Left ventricle myocardium inferior (tissue), 1 donor: Measurements from ENCODE around the gene SLX9. TPM values are rescaled to one million over a fixed set of nuclear protein-coding genes. Genes with fewer than 3 reads are reported as not detected.
A peak's percentile ranks its signal among the peaks of the same experiment; 100 is the strongest.

Source experiments
- DNase-seq: peaks from one replicate; pipeline ENCODE4 v3.0.0-alpha.2; 2020
- H3K27ac ChIP-seq: fragments of 200-600 bp; replicated peaks from 2 replicates; pipeline ENCODE4 v1.8.0; 2021
- H3K27me3 ChIP-seq: fragments of 200-600 bp; 2 replicates; pipeline ENCODE4 v1.8.0; 2021; ENCODE audit warnings: low read depth
- H3K36me3 ChIP-seq: fragments of 200-600 bp; 2 replicates; pipeline ENCODE4 v1.8.0; 2021
- H3K4me1 ChIP-seq: fragments of 200-600 bp; 2 replicates; pipeline ENCODE4 v1.8.0; 2021
- H3K4me3 ChIP-seq: fragments of 200-600 bp; 2 replicates; pipeline ENCODE4 v1.8.0; 2021; ENCODE audit warnings: mild to moderate bottlenecking, moderate library complexity
- H3K9me3 ChIP-seq: fragments of 200-600 bp; replicated peaks from 2 replicates; pipeline ENCODE4 v1.8.0; 2021
- CTCF ChIP-seq: fragments of 200-600 bp; IDR thresholded peaks from 2 replicates; pipeline ENCODE4 v1.8.0; 2021; ENCODE audit warnings: antibody characterized with exemption, mild to moderate bottlenecking, borderline replicate concordance
- intact Hi-C: fragments of 100-400 bp; cut with micrococcal nuclease; formaldehyde crosslinking; loops from one replicate; pipeline ENCODE4 v1.11.0; 2022
- total RNA-seq: library from RNA; stranded (reverse); fragmentation: NEBNext Ultra II Directional; extraction: Animal tissue kit (Norgen Biotek cat#: 25700); gene quantifications from one replicate; pipeline ENCODE4 v1.2.1, GENCODE V29; 2021
- donor health status: DM: no; HTN: yes; CAD: no; lungs with severe emphysema.

Gene SLX9
- total RNA-seq, 1 donor from 2014 or later, result 70.7 TPM

GRCh38 chr21:44952929-44953627 lies 13.2 kb downstream of the SLX9 start:
- H3K4me1 ChIP-seq, result peaks cover 93% of the 10 kb centered on the region
- no peak for TF ChIP-seq CTCF
- peak overlapping the region; percentile 89 for H3K27ac ChIP-seq
- H3K36me3 ChIP-seq, result peaks cover 10% of the 10 kb centered on the region
- intact Hi-C loops, result no loop called here
- no peak for DNase-seq
- H3K9me3 ChIP-seq, result no peaks in the 10 kb centered on the region
- peak overlapping the region; percentile 5 for H3K4me3 ChIP-seq
- H3K27me3 ChIP-seq, result no peaks in the 10 kb centered on the region

- H3K27ac ChIP-seq, result peak overlapping the region; percentile 89
- H3K4me3 ChIP-seq, result no peak overlapping the region
- intact Hi-C loops, result no loop called here
- TF ChIP-seq CTCF, result no peak
- peaks cover 94% of the 10 kb centered on the region for H3K4me1 ChIP-seq
- H3K36me3 ChIP-seq, result peaks cover 10% of the 10 kb centered on the region
- DNase-seq, result peak; percentile 15
- no peaks in the 10 kb centered on the region for H3K9me3 ChIP-seq
- no peaks in the 10 kb centered on the region for H3K27me3 ChIP-seq
These were observed 13.8 kb downstream of the SLX9 start for GRCh38 chr21:44953628-44954021.

DNA sequence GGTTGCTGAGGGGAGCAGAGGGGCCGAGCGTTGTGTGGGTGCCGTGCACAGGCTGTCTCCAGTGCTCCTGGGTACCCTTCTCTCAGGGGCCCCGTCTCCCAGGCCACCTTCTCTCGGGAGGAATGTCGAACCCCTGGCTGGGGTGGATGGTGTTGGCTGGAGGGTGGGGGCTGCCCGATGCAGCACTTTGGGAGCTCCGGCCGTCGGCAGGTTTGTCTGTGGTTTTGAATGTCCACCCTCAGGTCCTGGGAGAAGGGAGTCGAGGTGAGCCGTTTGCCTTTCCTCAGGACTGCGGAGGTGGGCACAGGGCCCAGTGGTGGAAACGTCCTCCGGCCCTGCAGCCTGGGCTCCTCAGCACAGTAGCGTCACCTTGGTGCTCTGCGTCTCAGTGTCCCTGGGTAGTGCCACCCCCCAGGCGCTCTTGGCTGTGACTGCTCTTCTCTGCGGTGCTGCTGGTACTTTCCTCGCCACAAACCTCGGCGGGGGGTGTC lies 14.5 kb downstream of the SLX9 start:
- peaks cover 10% of the 10 kb centered on the region for H3K36me3 ChIP-seq
- intact Hi-C loops, result no loop called here
- no peaks in the 10 kb centered on the region for H3K9me3 ChIP-seq
- peak; percentile 36 for DNase-seq
- H3K27ac ChIP-seq, result peak overlapping the region; percentile 89
- peak overlapping the region; percentile 14 for H3K4me3 ChIP-seq
- no peaks in the 10 kb centered on the region for H3K27me3 ChIP-seq
- peaks cover 94% of the 10 kb centered on the region for H3K4me1 ChIP-seq
- no peak for TF ChIP-seq CTCF

- DNase-seq, result peak; percentile 13
- no peaks in the 10 kb centered on the region for H3K9me3 ChIP-seq
- H3K36me3 ChIP-seq, result peaks cover 14% of the 10 kb centered on the region
- no peak for TF ChIP-seq CTCF
- H3K4me3 ChIP-seq, result peak overlapping the region; percentile 14
- peak overlapping the region; percentile 89 for H3K27ac ChIP-seq
- no peaks in the 10 kb centered on the region for H3K27me3 ChIP-seq
- peaks cover 94% of the 10 kb centered on the region for H3K4me1 ChIP-seq
- intact Hi-C loops, result no loop called here
These were observed 15.4 kb downstream of the SLX9 start for GRCh38 chr21:44955141-44955797.

- Histone ChIP-seq H3K27ac (peak overlapping the region; percentile 89), H3K4me3 (no peak overlapping the region), H3K36me3 (peaks cover 19% of the 10 kb centered on the region), H3K27me3 (no peaks in the 10 kb centered on the region), H3K9me3 (no peaks in the 10 kb centered on the region), H3K4me1 (peaks cover 95% of the 10 kb centered on the region)
- TF ChIP-seq CTCF, result no peak
- intact Hi-C loops, result no loop called here
- no peak for DNase-seq
These were observed 16.0 kb downstream of the SLX9 start for GRCh38 chr21:44955798-44956175.
